Measurements from ENCODE around the gene RNASEH2B. TPM values are rescaled to one million over a fixed set of nuclear protein-coding genes. Genes with fewer than 3 reads are reported as not detected.

RNASEH2B gene
- total RNA-seq, 1 donor from 2014 or later: 57.5 TPM

- H3K36me3 ChIP-seq: no peaks in the 10 kb centered on the region
- H3K27ac Mint-ChIP-seq: no peak overlapping the region
- no peak overlapping the region for H3K9ac ChIP-seq
- DNase-seq (ENCODE audit: low spot score): no peak
- H3K4me1 Mint-ChIP-seq: peaks cover 2% of the 10 kb centered on the region
- H3K27me3 ChIP-seq: no peaks in the 10 kb centered on the region
- no peak overlapping the region for H2AFZ ChIP-seq (replicated peaks)
- H3K9me3 Mint-ChIP-seq: no peaks in the 10 kb centered on the region
- H3K4me2 ChIP-seq: no peak overlapping the region
- no peak for TF ChIP-seq CTCF (IDR thresholded peaks at IDR 0.05)
- TF ChIP-seq EZH2 (IDR thresholded peaks at IDR 0.05): no peak
- no peaks in the 10 kb centered on the region for H3K79me2 ChIP-seq (ENCODE audit: low read depth)
- no peaks in the 10 kb centered on the region for H3F3A ChIP-seq (ENCODE audit: low read depth)
- no peaks in the 10 kb centered on the region for H3K9me3 ChIP-seq (ENCODE audit: low read depth)
- H3K36me3 Mint-ChIP-seq: no peaks in the 10 kb centered on the region
- H3K4me1 ChIP-seq: no peaks in the 10 kb centered on the region
- no peak overlapping the region for H3K27ac ChIP-seq
- H3K4me3 ChIP-seq: no peak overlapping the region
- no peaks in the 10 kb centered on the region for H4K20me1 ChIP-seq (ENCODE audit: low read depth)
- H3K4me3 Mint-ChIP-seq: no peak overlapping the region
- H3K27me3 Mint-ChIP-seq (ENCODE audit: insufficient read depth, low read depth): no peaks in the 10 kb centered on the region
Observed at GRCh38 chr13:50901701-50902100, 7.9 kb upstream of the RNASEH2B start.

GRCh38 chr13:50905256-50905655, 4.3 kb upstream of the RNASEH2B start:
- Mint-ChIP-seq H3K9me3 (no peaks in the 10 kb centered on the region), H3K4me1 (peaks cover 2% of the 10 kb centered on the region), H3K4me3 (no peak overlapping the region), H3K36me3 (no peaks in the 10 kb centered on the region), H3K27ac (no peak overlapping the region), H3K27me3 (ENCODE audit: insufficient read depth, low read depth) (no peaks in the 10 kb centered on the region)
- Histone ChIP-seq H3K4me1 (peaks cover 4% of the 10 kb centered on the region), H3K4me2 (no peak overlapping the region), H3K9ac (no peak overlapping the region), H4K20me1 (ENCODE audit: low read depth) (no peaks in the 10 kb centered on the region), H2AFZ (replicated peaks) (no peak overlapping the region), H3F3A (ENCODE audit: low read depth) (peaks cover 12% of the 10 kb centered on the region), H3K27me3 (no peaks in the 10 kb centered on the region), H3K36me3 (no peaks in the 10 kb centered on the region), H3K79me2 (ENCODE audit: low read depth) (peaks cover under 1% of the 10 kb centered on the region), H3K4me3 (no peak overlapping the region), H3K9me3 (ENCODE audit: low read depth) (no peaks in the 10 kb centered on the region), H3K27ac (no peak overlapping the region)
- no peak for DNase-seq (ENCODE audit: low spot score)
- TF ChIP-seq CTCF (IDR thresholded peaks at IDR 0.05): no peak
- no peak for TF ChIP-seq EZH2phosphoT487 (IDR thresholded peaks at IDR 0.05)
- TF ChIP-seq EZH2 (IDR thresholded peaks at IDR 0.05): no peak

- Histone ChIP-seq H3K4me2 (no peak overlapping the region), H3K27ac (no peak overlapping the region), H3K27me3 (no peaks in the 10 kb centered on the region), H3K9me3 (ENCODE audit: low read depth) (no peaks in the 10 kb centered on the region), H3K36me3 (no peaks in the 10 kb centered on the region), H4K20me1 (ENCODE audit: low read depth) (no peaks in the 10 kb centered on the region), H3K4me3 (no peak overlapping the region), H2AFZ (replicated peaks) (no peak overlapping the region), H3K79me2 (ENCODE audit: low read depth) (peaks cover 25% of the 10 kb centered on the region), H3K9ac (no peak overlapping the region), H3F3A (ENCODE audit: low read depth) (peaks cover 25% of the 10 kb centered on the region), H3K4me1 (peaks cover 21% of the 10 kb centered on the region)
- peaks cover 3% of the 10 kb centered on the region for H3K27me3 Mint-ChIP-seq (ENCODE audit: insufficient read depth, low read depth)
- H3K9me3 Mint-ChIP-seq: no peaks in the 10 kb centered on the region
- peaks cover 18% of the 10 kb centered on the region for H3K4me1 Mint-ChIP-seq
- no peak overlapping the region for H3K4me3 Mint-ChIP-seq
- TF ChIP-seq EZH2 (IDR thresholded peaks at IDR 0.05): no peak
- TF ChIP-seq EZH2phosphoT487 (IDR thresholded peaks at IDR 0.05): no peak
- no peak for TF ChIP-seq CTCF (IDR thresholded peaks at IDR 0.05)
- no peaks in the 10 kb centered on the region for H3K36me3 Mint-ChIP-seq
- H3K27ac Mint-ChIP-seq: no peak overlapping the region
- no peak for DNase-seq (ENCODE audit: low spot score)
Observed at GRCh38 chr13:50907781-50908180, 1.8 kb upstream of the RNASEH2B start.
